Measurements from ENCODE around the gene TMEM72.
A peak's percentile ranks its signal among the peaks of the same experiment; 100 is the strongest.

Gene TMEM72

DNA sequence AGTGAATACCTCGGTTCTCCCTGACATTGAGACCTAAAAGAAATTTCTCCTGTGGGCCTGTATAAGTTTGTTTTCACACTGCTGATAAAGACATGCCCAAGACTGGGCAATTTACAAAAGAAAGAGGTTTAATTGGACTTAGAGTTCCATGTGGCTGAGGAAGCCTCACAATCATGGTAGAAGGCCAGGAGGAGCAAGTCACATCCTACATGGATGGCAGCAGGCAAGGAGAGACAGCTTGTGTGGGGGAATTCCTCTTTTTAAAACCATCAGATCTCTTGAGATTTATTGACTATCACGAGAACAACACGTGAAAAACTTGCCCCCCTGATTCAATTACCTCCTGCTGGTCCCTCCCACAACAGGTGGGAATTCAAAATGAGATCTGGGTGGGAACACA is 6.7 kb downstream of the TMEM72 start:
- no peaks in the 10 kb centered on the region for H3K36me3 ChIP-seq (ENCODE audit: control insufficient read depth, insufficient read depth, low read length)

DNA sequence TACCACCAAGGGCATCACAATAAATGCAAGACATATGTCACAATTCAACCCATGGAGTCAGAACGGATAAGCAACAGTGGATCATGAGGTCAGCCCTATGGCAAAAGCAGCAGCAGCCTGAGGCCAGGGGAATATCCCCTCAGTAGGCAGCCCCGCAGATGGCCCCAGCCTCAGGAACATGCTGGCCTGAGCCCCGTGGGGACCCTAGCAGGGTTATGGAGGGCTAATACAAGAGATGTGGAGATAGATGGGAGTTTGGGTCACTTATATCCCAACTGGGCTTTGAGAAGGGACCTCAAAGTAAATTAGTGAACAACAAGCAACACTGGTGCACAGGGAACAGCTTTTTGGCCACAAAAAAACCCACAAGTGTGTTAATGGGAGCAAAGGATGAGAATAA is 9.1 kb downstream of the TMEM72 start:
- Histone ChIP-seq H3K27me3 (ENCODE audit: control insufficient read depth, insufficient read depth, low read length) (no peaks in the 10 kb centered on the region), H3K36me3 (ENCODE audit: control insufficient read depth, insufficient read depth, low read length) (no peaks in the 10 kb centered on the region), H3K27ac (ENCODE audit: low read length) (no peak overlapping the region), H3K4me3 (ENCODE audit: low read length) (no peak overlapping the region), H3K9me3 (ENCODE audit: control insufficient read depth, insufficient read depth, low read length) (no peaks in the 10 kb centered on the region), H3K4me1 (ENCODE audit: control insufficient read depth, insufficient read depth, low read length) (peaks cover 2% of the 10 kb centered on the region)
- no peak for DNase-seq (ENCODE audit: low read depth, low spot score)
- no CpG with 5 or more reads among the region's 3 CpGs for WGBS (ENCODE audit: insufficient coverage, insufficient read length)

More for the DNA sequence above, 6.7 kb downstream of the TMEM72 start:
- no peak overlapping the region for H3K27ac ChIP-seq (ENCODE audit: low read length)
- no peaks in the 10 kb centered on the region for H3K9me3 ChIP-seq (ENCODE audit: control insufficient read depth, insufficient read depth, low read length)
- H3K27me3 ChIP-seq (ENCODE audit: control insufficient read depth, insufficient read depth, low read length): no peaks in the 10 kb centered on the region
- peaks cover 1% of the 10 kb centered on the region; the same call in 1 of the 2 replicates for H3K4me1 ChIP-seq (ENCODE audit: control insufficient read depth, insufficient read depth, low read length)
- no peak overlapping the region for H3K4me3 ChIP-seq (ENCODE audit: low read length)
- DNase-seq (ENCODE audit: low read depth, low spot score): no peak
- no CpG with 5 or more reads among the region's 3 CpGs for WGBS (ENCODE audit: insufficient coverage, insufficient read length)

DNA sequence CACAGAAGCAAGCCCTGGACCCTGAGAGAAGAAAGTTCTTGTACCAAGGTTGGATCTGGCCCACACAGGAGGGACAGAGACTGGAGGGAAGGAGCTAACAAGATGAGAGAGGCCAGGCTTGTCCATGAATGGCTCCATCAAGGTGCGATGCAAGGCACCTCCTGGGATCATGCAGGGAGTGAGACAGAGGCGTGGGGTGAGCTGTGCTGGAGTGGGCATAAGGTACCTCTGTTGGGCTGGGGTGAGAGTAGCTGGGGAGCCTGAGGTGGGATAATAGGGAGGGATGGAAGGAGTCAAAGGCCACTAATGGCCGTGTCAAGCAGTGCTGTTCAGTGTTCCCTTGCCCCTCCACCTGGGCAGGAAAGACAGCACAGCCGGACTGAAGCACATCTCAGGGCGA is 9.9 kb downstream of the TMEM72 start:
- Histone ChIP-seq H3K27ac (ENCODE audit: low read length) (no peak overlapping the region), H3K27me3 (ENCODE audit: control insufficient read depth, insufficient read depth, low read length) (no peaks in the 10 kb centered on the region), H3K9me3 (ENCODE audit: control insufficient read depth, insufficient read depth, low read length) (no peaks in the 10 kb centered on the region), H3K4me3 (ENCODE audit: low read length) (no peak overlapping the region), H3K4me1 (ENCODE audit: control insufficient read depth, insufficient read depth, low read length) (peaks cover 2% of the 10 kb centered on the region), H3K36me3 (ENCODE audit: control insufficient read depth, insufficient read depth, low read length) (no peaks in the 10 kb centered on the region)
- WGBS (ENCODE audit: insufficient coverage, insufficient read length): no CpG with 5 or more reads among the region's 5 CpGs
- no peak for DNase-seq (ENCODE audit: low read depth, low spot score)

DNA sequence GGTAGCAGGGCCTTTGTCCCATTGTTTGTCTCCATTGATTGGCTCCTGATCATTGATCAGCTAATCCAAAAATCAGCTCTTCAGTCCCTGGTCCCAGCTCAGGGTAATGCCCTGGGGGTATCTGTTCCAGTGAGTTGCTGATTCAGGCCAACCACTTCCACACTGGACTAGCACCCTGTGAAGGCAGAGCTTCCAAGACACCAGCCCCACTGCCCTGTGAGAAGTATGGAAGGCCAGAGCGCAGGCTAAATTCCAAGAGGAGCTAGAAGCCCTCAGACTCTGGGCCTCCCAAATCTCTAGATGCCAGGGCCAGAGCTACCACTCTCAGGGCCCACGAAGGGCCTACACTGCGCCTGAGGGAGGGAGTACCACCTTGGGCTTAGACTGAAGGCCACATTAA is 10.4 kb downstream of the TMEM72 start:
- no peaks in the 10 kb centered on the region for H3K27me3 ChIP-seq (ENCODE audit: control insufficient read depth, insufficient read depth, low read length)
- no peaks in the 10 kb centered on the region for H3K36me3 ChIP-seq (ENCODE audit: control insufficient read depth, insufficient read depth, low read length)
- H3K9me3 ChIP-seq (ENCODE audit: control insufficient read depth, insufficient read depth, low read length): no peaks in the 10 kb centered on the region
- peaks cover 2% of the 10 kb centered on the region; the same call in 1 of the 2 replicates for H3K4me1 ChIP-seq (ENCODE audit: control insufficient read depth, insufficient read depth, low read length)
- no peak overlapping the region for H3K27ac ChIP-seq (ENCODE audit: low read length)
- no peak for DNase-seq (ENCODE audit: low read depth, low spot score)
- no peak overlapping the region for H3K4me3 ChIP-seq (ENCODE audit: low read length)
- WGBS (ENCODE audit: insufficient coverage, insufficient read length): no CpG with 5 or more reads among the region's 3 CpGs

DNA sequence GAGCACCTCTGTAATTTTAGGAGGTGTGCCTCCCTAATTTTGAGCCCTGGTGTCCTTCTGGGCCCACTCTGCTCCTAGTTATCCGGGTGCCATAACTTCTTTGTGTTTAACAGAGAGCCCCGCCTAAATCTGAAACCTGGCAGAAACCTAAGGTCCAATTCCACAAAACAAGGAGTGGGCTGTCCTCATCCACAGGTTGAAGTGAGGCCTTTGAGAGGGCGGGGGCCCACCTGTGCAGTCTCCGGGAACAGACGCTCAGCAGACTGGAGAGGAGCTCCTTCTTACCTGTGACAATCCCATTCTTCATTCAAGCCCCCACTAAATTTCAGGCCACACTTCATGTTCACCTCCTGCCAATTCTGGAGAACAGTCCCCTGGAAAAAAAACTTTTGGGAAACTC is 10.9 kb downstream of the TMEM72 start:
- no peak overlapping the region for H3K4me3 ChIP-seq (ENCODE audit: low read length)
- peaks cover 2% of the 10 kb centered on the region; the same call in 1 of the 2 replicates for H3K4me1 ChIP-seq (ENCODE audit: control insufficient read depth, insufficient read depth, low read length)
- H3K27me3 ChIP-seq (ENCODE audit: control insufficient read depth, insufficient read depth, low read length): no peaks in the 10 kb centered on the region
- DNase-seq (ENCODE audit: low read depth, low spot score): no peak
- WGBS (ENCODE audit: insufficient coverage, insufficient read length): no CpG with 5 or more reads among the region's 5 CpGs
- no peaks in the 10 kb centered on the region for H3K9me3 ChIP-seq (ENCODE audit: control insufficient read depth, insufficient read depth, low read length)
- H3K27ac ChIP-seq (ENCODE audit: low read length): no peak overlapping the region
- no peaks in the 10 kb centered on the region for H3K36me3 ChIP-seq (ENCODE audit: control insufficient read depth, insufficient read depth, low read length)

DNA sequence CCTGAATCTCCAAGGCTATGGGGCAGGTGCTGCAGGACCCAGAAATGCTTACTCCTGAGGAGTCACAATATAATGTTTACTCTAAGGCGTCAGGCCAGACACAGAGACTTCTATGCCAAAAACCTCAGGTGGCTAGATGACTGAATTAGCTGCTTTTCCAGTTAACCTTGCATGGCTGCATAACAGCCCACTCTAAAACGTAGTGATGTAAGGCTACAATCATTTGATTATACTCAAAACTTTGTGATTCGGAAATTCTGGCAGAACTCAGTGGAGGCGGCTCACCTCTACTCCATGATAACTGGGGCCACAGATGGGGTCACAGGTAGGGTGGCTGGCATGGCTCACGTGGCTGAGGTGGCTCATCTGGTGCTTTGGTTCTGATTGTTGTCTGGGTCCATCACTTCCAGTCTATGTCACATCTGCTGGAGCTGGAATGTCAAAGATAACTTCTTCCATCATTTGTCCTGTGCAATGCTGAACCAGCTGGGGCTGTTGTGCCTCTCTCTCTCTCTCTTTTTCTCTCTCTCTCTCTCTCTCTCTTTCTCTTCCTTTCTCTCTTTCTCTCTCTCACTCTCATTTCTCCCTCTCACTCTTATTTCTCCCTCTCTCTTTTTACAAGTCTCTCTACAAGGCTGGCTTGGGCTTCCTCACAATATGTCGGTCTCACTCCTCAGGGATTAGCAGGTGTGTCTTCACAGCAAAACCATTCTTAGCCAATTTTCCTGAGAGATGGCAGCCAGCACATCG is 11.8 kb downstream of the TMEM72 start:
- Histone ChIP-seq H3K4me3 (ENCODE audit: low read length) (no peak overlapping the region), H3K9me3 (ENCODE audit: control insufficient read depth, insufficient read depth, low read length) (no peaks in the 10 kb centered on the region), H3K27me3 (ENCODE audit: control insufficient read depth, insufficient read depth, low read length) (no peaks in the 10 kb centered on the region), H3K27ac (ENCODE audit: low read length) (no peak overlapping the region), H3K36me3 (ENCODE audit: control insufficient read depth, insufficient read depth, low read length) (no peaks in the 10 kb centered on the region), H3K4me1 (ENCODE audit: control insufficient read depth, insufficient read depth, low read length) (peaks cover 2% of the 10 kb centered on the region; the same call in 1 of the 2 replicates)
- WGBS (ENCODE audit: insufficient coverage, insufficient read length): no CpG with 5 or more reads among the region's 7 CpGs
- no peak for DNase-seq (ENCODE audit: low read depth, low spot score)

DNA sequence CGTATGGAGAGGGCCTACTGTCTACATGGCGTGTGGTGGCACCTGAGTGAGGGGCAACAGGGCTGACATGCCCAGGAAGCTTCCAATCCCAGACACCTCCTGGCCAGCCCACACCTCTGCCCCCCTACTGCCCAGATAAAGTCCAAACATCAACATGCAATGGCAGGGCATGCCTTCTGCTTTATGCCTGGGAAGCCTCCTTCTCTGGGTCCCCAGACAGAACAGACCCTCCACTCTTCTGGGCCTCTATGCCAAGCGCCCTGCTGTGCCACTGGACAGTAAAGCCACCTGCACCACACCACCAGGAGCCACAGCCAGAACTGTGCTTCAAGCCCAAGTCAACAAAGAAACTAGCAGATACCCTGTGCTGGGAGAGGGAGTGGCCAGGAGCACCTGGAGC is 12.5 kb downstream of the TMEM72 start:
- DNase-seq (ENCODE audit: low read depth, low spot score): no peak
- WGBS (ENCODE audit: insufficient coverage, insufficient read length): no CpG with 5 or more reads among the region's 3 CpGs
- peaks cover 2% of the 10 kb centered on the region; the same call in 1 of the 2 replicates for H3K4me1 ChIP-seq (ENCODE audit: control insufficient read depth, insufficient read depth, low read length)
- no peak overlapping the region for H3K27ac ChIP-seq (ENCODE audit: low read length)
- H3K4me3 ChIP-seq (ENCODE audit: low read length): no peak overlapping the region
- H3K36me3 ChIP-seq (ENCODE audit: control insufficient read depth, insufficient read depth, low read length): no peaks in the 10 kb centered on the region
- no peaks in the 10 kb centered on the region for H3K27me3 ChIP-seq (ENCODE audit: control insufficient read depth, insufficient read depth, low read length)
- no peaks in the 10 kb centered on the region for H3K9me3 ChIP-seq (ENCODE audit: control insufficient read depth, insufficient read depth, low read length)

DNA sequence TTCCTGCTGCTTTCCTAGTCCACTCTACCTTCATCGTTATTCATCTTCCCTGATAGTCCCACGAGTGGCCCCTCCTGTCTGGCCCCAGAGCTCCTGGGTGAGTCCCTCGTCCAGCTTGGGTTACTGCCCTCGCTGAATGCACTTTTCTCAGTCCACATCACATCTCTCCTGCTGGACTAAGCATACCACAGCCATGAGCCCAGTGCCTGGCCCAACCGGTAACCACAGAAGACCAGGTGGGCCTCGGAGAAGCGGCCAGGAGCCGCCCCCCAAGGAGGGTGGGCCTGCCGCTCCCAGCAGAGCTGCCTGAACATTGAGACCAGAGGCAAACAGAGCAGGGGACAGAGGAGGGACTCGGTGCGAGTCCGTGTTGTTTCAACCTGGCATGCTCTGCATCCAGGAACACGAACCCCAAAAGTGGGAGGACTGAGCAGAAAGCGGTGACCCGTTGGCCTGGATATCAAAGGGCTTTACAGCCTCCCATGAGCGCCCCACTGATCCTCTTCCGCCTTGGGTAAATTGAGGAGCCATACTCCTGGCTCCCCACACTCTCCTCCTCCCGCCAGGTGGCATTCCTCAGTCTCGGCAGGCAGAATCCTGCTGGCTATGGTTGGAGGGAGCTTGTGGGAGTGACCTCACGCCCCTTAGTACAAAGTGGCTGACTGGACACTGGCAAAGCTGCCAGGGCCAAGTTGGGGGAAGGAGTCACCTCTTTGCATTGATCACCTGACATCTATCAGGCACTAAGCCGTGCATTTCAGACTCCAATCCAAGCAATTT is 13.3 kb downstream of the TMEM72 start:
- no CpG with 5 or more reads among the region's 21 CpGs for WGBS (ENCODE audit: insufficient coverage, insufficient read length)

DNA sequence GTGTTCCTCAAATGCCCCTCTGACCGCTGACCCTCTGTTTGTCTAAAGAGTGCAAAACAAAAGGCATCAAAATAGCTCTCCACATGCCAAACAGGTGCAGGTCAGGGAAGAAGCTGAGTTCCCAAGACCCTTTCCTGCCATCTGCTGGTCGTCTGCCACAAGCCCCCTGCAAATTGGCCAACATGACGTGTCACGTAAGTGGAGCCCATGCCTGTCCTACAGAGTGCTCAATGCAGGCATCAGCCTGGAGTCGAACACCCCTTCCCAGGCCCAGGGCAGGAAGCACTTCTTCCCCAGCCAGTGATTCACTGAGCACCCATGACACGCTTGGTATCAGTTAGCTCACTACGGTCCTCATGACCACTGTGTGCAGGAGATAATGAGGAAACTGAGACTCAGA is 14.1 kb downstream of the TMEM72 start:
- no peaks in the 10 kb centered on the region for H3K9me3 ChIP-seq (ENCODE audit: control insufficient read depth, insufficient read depth, low read length)
- H3K27me3 ChIP-seq (ENCODE audit: control insufficient read depth, insufficient read depth, low read length): no peaks in the 10 kb centered on the region
- no peak overlapping the region for H3K4me3 ChIP-seq (ENCODE audit: low read length)
- H3K27ac ChIP-seq (ENCODE audit: low read length): no peak overlapping the region
- H3K36me3 ChIP-seq (ENCODE audit: control insufficient read depth, insufficient read depth, low read length): no peaks in the 10 kb centered on the region
- peaks cover 2% of the 10 kb centered on the region; the same call in 1 of the 2 replicates for H3K4me1 ChIP-seq (ENCODE audit: control insufficient read depth, insufficient read depth, low read length)
- DNase-seq (ENCODE audit: low read depth, low spot score): peak; percentile 61
- no CpG with 5 or more reads among the region's 7 CpGs for WGBS (ENCODE audit: insufficient coverage, insufficient read length)

More for the DNA sequence above, 13.3 kb downstream of the TMEM72 start:
- Histone ChIP-seq H3K27ac (ENCODE audit: low read length) (no peak overlapping the region), H3K27me3 (ENCODE audit: control insufficient read depth, insufficient read depth, low read length) (no peaks in the 10 kb centered on the region), H3K4me3 (ENCODE audit: low read length) (no peak overlapping the region), H3K4me1 (ENCODE audit: control insufficient read depth, insufficient read depth, low read length) (peaks cover 2% of the 10 kb centered on the region; the same call in 1 of the 2 replicates), H3K36me3 (ENCODE audit: control insufficient read depth, insufficient read depth, low read length) (no peaks in the 10 kb centered on the region), H3K9me3 (ENCODE audit: control insufficient read depth, insufficient read depth, low read length) (no peaks in the 10 kb centered on the region)
- no peak for DNase-seq (ENCODE audit: low read depth, low spot score)

DNA sequence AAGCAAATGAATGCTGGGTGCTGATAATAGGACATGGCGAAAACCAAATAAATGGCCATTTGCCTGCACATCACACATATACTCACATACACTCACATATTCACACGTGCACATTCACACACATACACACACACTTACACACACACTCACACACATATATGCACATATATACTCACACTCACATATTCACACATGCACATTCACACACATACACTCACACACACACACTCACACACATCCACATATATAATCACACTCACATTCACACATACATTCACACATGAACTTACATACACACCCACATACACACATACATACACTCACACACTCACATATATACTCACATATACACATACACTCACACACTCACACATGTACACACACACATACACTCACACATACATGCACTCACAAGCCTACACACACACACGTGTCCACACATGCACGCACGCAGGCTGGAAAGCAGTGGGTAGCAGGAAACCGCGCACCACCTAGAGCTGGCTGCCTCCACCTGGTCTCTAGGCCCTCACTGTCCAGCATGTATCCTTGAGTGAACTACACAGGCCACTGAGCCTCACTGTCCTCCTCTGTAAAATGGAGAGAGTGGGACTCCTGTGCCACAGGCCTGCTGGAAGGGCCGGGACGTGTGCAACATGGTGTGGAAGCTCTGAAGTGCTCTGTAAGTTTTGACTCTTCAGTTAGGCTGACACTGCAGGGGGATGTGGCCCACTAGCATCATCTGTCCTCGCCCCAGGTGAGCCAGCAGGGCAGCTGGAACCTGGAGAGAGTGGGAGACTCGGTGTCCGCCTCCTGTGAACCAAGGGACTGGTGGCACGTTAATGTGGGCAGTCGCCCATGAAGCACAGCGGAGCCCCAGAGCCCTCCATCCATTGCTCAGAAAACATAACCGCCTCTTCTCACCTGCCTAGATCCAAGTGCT is 14.9 kb downstream of the TMEM72 start:
- Histone ChIP-seq H3K9me3 (ENCODE audit: control insufficient read depth, insufficient read depth, low read length) (no peaks in the 10 kb centered on the region), H3K4me1 (ENCODE audit: control insufficient read depth, insufficient read depth, low read length) (peaks cover 2% of the 10 kb centered on the region; the same call in 1 of the 2 replicates), H3K36me3 (ENCODE audit: control insufficient read depth, insufficient read depth, low read length) (no peaks in the 10 kb centered on the region), H3K27ac (ENCODE audit: low read length) (no peak overlapping the region), H3K4me3 (ENCODE audit: low read length) (no peak overlapping the region), H3K27me3 (ENCODE audit: control insufficient read depth, insufficient read depth, low read length) (no peaks in the 10 kb centered on the region)
- 100% methylated on average over 1 of the region's 16 CpGs for WGBS (ENCODE audit: insufficient coverage, insufficient read length)
- DNase-seq (ENCODE audit: low read depth, low spot score): no peak
